ENCODE measurements around the gene KPNB1.

DNA sequence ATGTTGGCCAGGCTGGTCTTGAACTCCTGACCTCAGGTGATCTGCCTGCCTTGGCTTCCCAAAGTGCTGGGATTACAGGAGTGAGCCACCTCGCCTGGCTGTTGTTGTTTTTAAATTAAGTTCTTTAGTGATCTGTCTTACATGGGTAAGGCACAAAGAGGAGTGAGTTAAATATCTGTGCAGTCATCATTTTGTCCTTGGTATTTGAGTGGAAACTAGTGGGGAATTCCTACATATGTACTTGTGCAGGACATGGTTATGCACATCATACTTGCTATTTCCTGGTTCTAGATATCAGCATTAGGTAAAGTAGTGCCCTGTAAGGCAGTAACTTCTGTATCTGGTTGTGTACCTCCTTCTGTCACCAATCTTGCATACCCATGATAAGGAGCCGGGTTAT, 3.7 kb downstream of the KPNB1 start:
- TF ChIP-seq EZH2phosphoT487 (IDR thresholded peaks at IDR 0.05; ENCODE audit: insufficient read depth, low read depth) (no peak), EZH2 (IDR thresholded peaks at IDR 0.05; ENCODE audit: insufficient read depth, poor library complexity, severe bottlenecking) (no peak)
